Muscle layer of duodenum (tissue), 2 donors: ENCODE results near the gene SKIL.

Experiments used
- H3K27ac ChIP-seq: one replicate; pipeline ENCODE4 v1.7.0; 2013; ENCODE audit warnings: mild to moderate bottlenecking, low read length
- H3K27me3 ChIP-seq: one replicate; pipeline ENCODE4 v1.7.0; 2013; ENCODE audit warnings: low read depth, mild to moderate bottlenecking, control low read depth, low read length
- H3K36me3 ChIP-seq, 2 donors: one replicate each; pipeline ENCODE4 v1.7.0; 2013; ENCODE audit warnings: low read length in 2 of 2, control low read depth in 1 of 2, mild to moderate bottlenecking in 1 of 2; ENCODE audit not compliant: insufficient read depth in 2 of 2, control insufficient read depth in 1 of 2
- H3K4me1 ChIP-seq, 2 donors: one replicate each; pipeline ENCODE4 v1.7.0; 2013; ENCODE audit warnings: low read length in 2 of 2, mild to moderate bottlenecking in 2 of 2, control low read depth in 1 of 2, moderate library complexity in 1 of 2; ENCODE audit not compliant: insufficient read depth in 2 of 2, control insufficient read depth in 1 of 2
- H3K4me3 ChIP-seq, 2 donors: one replicate each; pipeline ENCODE4 v1.7.0; 2013; ENCODE audit warnings: low read length in 2 of 2, low read depth in 1 of 2, mild to moderate bottlenecking in 1 of 2
- H3K9me3 ChIP-seq, 2 donors: one replicate each; pipeline ENCODE4 v1.7.0; 2013; ENCODE audit warnings: low read length in 2 of 2, control low read depth in 1 of 2, mild to moderate bottlenecking in 1 of 2; ENCODE audit not compliant: control insufficient read depth in 1 of 2
- donor health status: healthy.

SKIL gene

GRCh38 chr3:170364965-170365364 is 7.5 kb downstream of the SKIL start:
- Histone ChIP-seq H3K27me3 (no peaks in the 10 kb centered on the region), H3K9me3 (no peaks in the 10 kb centered on the region), H3K4me1 (peaks cover 7 to 36% of the 10 kb centered on the region in 2 donors), H3K36me3 (no peaks in the 10 kb centered on the region), H3K27ac (no peak overlapping the region), H3K4me3 (no peak overlapping the region)

GRCh38 chr3:170367797-170368196 is 10.3 kb downstream of the SKIL start:
- H3K4me1 ChIP-seq, result peaks cover 0 to 13% of the 10 kb centered on the region in 2 donors
- no peaks in the 10 kb centered on the region for H3K9me3 ChIP-seq
- H3K36me3 ChIP-seq, result no peaks in the 10 kb centered on the region
- no peak overlapping the region for H3K4me3 ChIP-seq
- H3K27ac ChIP-seq, result no peak overlapping the region
- H3K27me3 ChIP-seq, result no peaks in the 10 kb centered on the region

GRCh38 chr3:170368921-170369320 is 11.4 kb downstream of the SKIL start:
- peaks cover 0 to 5% of the 10 kb centered on the region in 2 donors for H3K4me1 ChIP-seq
- no peaks in the 10 kb centered on the region for H3K9me3 ChIP-seq
- no peak overlapping the region for H3K27ac ChIP-seq
- no peaks in the 10 kb centered on the region for H3K36me3 ChIP-seq
- H3K27me3 ChIP-seq, result no peaks in the 10 kb centered on the region
- no peak overlapping the region for H3K4me3 ChIP-seq

- Histone ChIP-seq H3K27me3 (no peaks in the 10 kb centered on the region), H3K9me3 (no peaks in the 10 kb centered on the region), H3K27ac (no peak overlapping the region), H3K4me1 (peaks cover 0 to 9% of the 10 kb centered on the region in 2 donors), H3K36me3 (no peaks in the 10 kb centered on the region), H3K4me3 (no peak overlapping the region)
Measured at GRCh38 chr3:170372190-170372879, 14.8 kb downstream of the SKIL start.

GRCh38 chr3:170383567-170383966 is 26.1 kb downstream of the SKIL start:
- H3K4me3 ChIP-seq, result no peak overlapping the region
- H3K9me3 ChIP-seq, result peaks cover 0 to 3% of the 10 kb centered on the region in 2 donors
- no peak overlapping the region for H3K27ac ChIP-seq
- H3K36me3 ChIP-seq, result peaks cover 30 to 35% of the 10 kb centered on the region in 2 donors
- no peaks in the 10 kb centered on the region for H3K27me3 ChIP-seq
- H3K4me1 ChIP-seq, result no peaks in the 10 kb centered on the region

GRCh38 chr3:170386468-170386867 is 29.0 kb downstream of the SKIL start:
- no peak overlapping the region for H3K27ac ChIP-seq
- H3K36me3 ChIP-seq, result peaks cover 26 to 35% of the 10 kb centered on the region in 2 donors

GRCh38 chr3:170387950-170388349 is 30.4 kb downstream of the SKIL start:
- H3K27ac ChIP-seq, result no peak overlapping the region
- no peaks in the 10 kb centered on the region for H3K27me3 ChIP-seq
- peaks cover 26 to 35% of the 10 kb centered on the region in 2 donors for H3K36me3 ChIP-seq
- no peaks in the 10 kb centered on the region for H3K4me1 ChIP-seq
- peaks cover 0 to 3% of the 10 kb centered on the region in 2 donors for H3K9me3 ChIP-seq
- H3K4me3 ChIP-seq, result no peak overlapping the region

More at GRCh38 chr3:170386468-170386867, 29.0 kb downstream of the SKIL start:
- Histone ChIP-seq H3K4me1 (no peaks in the 10 kb centered on the region), H3K4me3 (no peak overlapping the region), H3K9me3 (peaks cover 0 to 3% of the 10 kb centered on the region in 2 donors), H3K27me3 (no peaks in the 10 kb centered on the region)

- H3K9me3 ChIP-seq, result peaks cover 0 to 3% of the 10 kb centered on the region in 2 donors
- no peaks in the 10 kb centered on the region for H3K4me1 ChIP-seq
- H3K27me3 ChIP-seq, result no peaks in the 10 kb centered on the region
- H3K27ac ChIP-seq, result no peak overlapping the region
- H3K36me3 ChIP-seq, result peaks cover 8 to 25% of the 10 kb centered on the region in 2 donors
- no peak overlapping the region for H3K4me3 ChIP-seq
Measured at GRCh38 chr3:170391108-170391507, 33.6 kb downstream of the SKIL start.

- H3K9me3 ChIP-seq, result peaks cover 0 to 2% of the 10 kb centered on the region in 2 donors
- no peaks in the 10 kb centered on the region for H3K4me1 ChIP-seq
- H3K27ac ChIP-seq, result no peak overlapping the region
- no peak overlapping the region for H3K4me3 ChIP-seq
- H3K27me3 ChIP-seq, result no peaks in the 10 kb centered on the region
- H3K36me3 ChIP-seq, result peaks cover 0 to 3% of the 10 kb centered on the region in 2 donors
Measured at GRCh38 chr3:170397685-170398084, 40.2 kb downstream of the SKIL start.

GRCh38 chr3:170405101-170405500 is 47.6 kb downstream of the SKIL start:
- no peak overlapping the region for H3K27ac ChIP-seq
- H3K9me3 ChIP-seq, result no peaks in the 10 kb centered on the region
- no peak overlapping the region for H3K4me3 ChIP-seq
- no peaks in the 10 kb centered on the region for H3K4me1 ChIP-seq
- no peaks in the 10 kb centered on the region for H3K36me3 ChIP-seq
- H3K27me3 ChIP-seq, result no peaks in the 10 kb centered on the region

GRCh38 chr3:170410428-170411029 is 53.0 kb downstream of the SKIL start:
- Histone ChIP-seq H3K4me3 (no peak overlapping the region), H3K9me3 (no peaks in the 10 kb centered on the region)

More at GRCh38 chr3:170410428-170411029, 53.0 kb downstream of the SKIL start:
- no peaks in the 10 kb centered on the region for H3K4me1 ChIP-seq
- H3K27me3 ChIP-seq, result no peaks in the 10 kb centered on the region
- H3K27ac ChIP-seq, result no peak overlapping the region
- H3K36me3 ChIP-seq, result no peaks in the 10 kb centered on the region
